Tibial nerve (tissue), 4 donors: ENCODE results near the gene SPDYE4.
"Not testable (repeated sequence)": the region's sequence is repeated elsewhere in the genome, so short reads cannot be mapped to it uniquely, and the experiment has no call there.

ENCODE experiments used
- CTCF ChIP-seq, 5 experiments: fragments of 200-600 bp in 3 of 5; fragments of 450-650 bp in 2 of 5; sonication (generic) in 3 of 5; IDR thresholded peaks; one replicate each; pipeline ENCODE4 v1.5.1; 2016 to 2019; ENCODE audit warnings: antibody characterized with exemption in 5 of 5, mild to moderate bottlenecking in 3 of 5, moderate library complexity in 2 of 5
- EP300 ChIP-seq, 2 donors: sonication (generic); formaldehyde crosslinking; IDR thresholded peaks; one replicate each; pipeline ENCODE4 v1.6.1; 2017; ENCODE audit warnings: antibody characterized with exemption in 2 of 2, mild to moderate bottlenecking in 1 of 2
- POLR2A ChIP-seq, 2 donors: fragments of 450-650 bp; IDR thresholded peaks; one replicate each; pipeline ENCODE4 v1.6.1; 2017; ENCODE audit warnings: antibody characterized with exemption in 2 of 2, mild to moderate bottlenecking in 2 of 2, moderate library complexity in 2 of 2

- not testable (repeated sequence) for TF ChIP-seq CTCF, POLR2A, EP300 (IDR thresholded peaks at IDR 0.05)
Measured at GRCh38 chr17:8805396-8805795, 47.0 kb upstream of the SPDYE4 start.
